Neural cell (in vitro differentiated cells): ENCODE results near the gene YJEFN3. TPM values are rescaled to one million over a fixed set of nuclear protein-coding genes. Genes with fewer than 3 reads are reported as not detected.

Experiments used
- H2AFZ ChIP-seq: fragments of 200-600, 300-800 bp; sonication (generic), shearing (Covaris generic); 2 replicates; pipeline ENCODE4 v1.6.0; 2014; ENCODE audit warnings: low read depth, mild to moderate bottlenecking, antibody characterized with exemption, low read length, moderate library complexity
- H3F3A ChIP-seq: fragments of 200-600 bp; shearing (Covaris generic); 2 replicates; pipeline ENCODE4 v1.6.1; 2016; ENCODE audit warnings: mild to moderate bottlenecking, moderate library complexity, mixed read lengths, antibody characterized with exemption, low read length; ENCODE audit not compliant: insufficient read depth, poor library complexity, severe bottlenecking
- H3K27ac ChIP-seq: fragments of 200-600, 300-800 bp; sonication (generic), shearing (Covaris generic); 2 replicates; pipeline ENCODE4 v1.5.1; 2014; ENCODE audit warnings: mild to moderate bottlenecking, low read length, moderate library complexity
- H3K27me3 ChIP-seq: fragments of 300-800, 200-600 bp; sonication (generic), shearing (Covaris generic); 2 replicates; pipeline ENCODE4 v1.6.0; 2014; ENCODE audit warnings: mild to moderate bottlenecking, low read depth, low read length, moderate library complexity; ENCODE audit not compliant: insufficient read depth
- H3K36me3 ChIP-seq: fragments of 300-800, 200-600 bp; sonication (generic), shearing (Covaris generic); 2 replicates; pipeline ENCODE4 v1.5.1; 2014; ENCODE audit warnings: mild to moderate bottlenecking, antibody characterized with exemption, low read length, moderate library complexity; ENCODE audit not compliant: insufficient read depth
- H3K4me2 ChIP-seq: fragments of 300-800, 200-600 bp; sonication (generic), shearing (Covaris generic); 2 replicates; pipeline ENCODE4 v1.6.0; 2014; ENCODE audit warnings: mild to moderate bottlenecking, low read length
- H3K4me3 ChIP-seq: fragments of 300-800, 200-600 bp; sonication (generic), shearing (Covaris generic); 2 replicates; pipeline ENCODE4 v1.5.1; 2014; ENCODE audit warnings: mild to moderate bottlenecking, low read length, moderate library complexity
- H3K79me2 ChIP-seq: fragments of 200-600 bp; shearing (Covaris generic); replicated peaks from 2 replicates; pipeline ENCODE4 v1.6.0; 2014; ENCODE audit warnings: mild to moderate bottlenecking, low read length, moderate library complexity; ENCODE audit not compliant: insufficient read depth
- H3K9ac ChIP-seq: fragments of 300-800, 200-600 bp; sonication (generic), shearing (Covaris generic); 2 replicates; pipeline ENCODE4 v1.6.1; 2016; ENCODE audit warnings: mild to moderate bottlenecking, low read length, mixed read lengths
- H3K9me2 ChIP-seq: fragments of 200-600 bp; shearing (Covaris generic); 2 replicates; pipeline ENCODE4 v1.6.1; 2016; ENCODE audit warnings: mild to moderate bottlenecking, low read length, mixed read lengths; ENCODE audit not compliant: insufficient read depth
- H3K9me3 ChIP-seq: fragments of 200-600, 300-800 bp; sonication (generic), shearing (Covaris generic); 2 replicates; pipeline ENCODE4 v1.6.1; 2016; ENCODE audit warnings: mild to moderate bottlenecking, mixed run types, low read length, moderate library complexity, mixed read lengths
- H4K20me1 ChIP-seq: fragments of 200-600 bp; shearing (Covaris generic); 2 replicates; pipeline ENCODE4 v1.6.1; 2016; ENCODE audit warnings: mild to moderate bottlenecking, mixed run types; ENCODE audit not compliant: insufficient read depth
- CTCF ChIP-seq: fragments of 450-650 bp; IDR thresholded peaks from 2 replicates; pipeline ENCODE4 v1.5.1; 2014; ENCODE audit warnings: antibody characterized with exemption, mild to moderate bottlenecking, moderate library complexity; ENCODE audit not compliant: poor library complexity, severe bottlenecking
- EP300 ChIP-seq: fragments of 450-650 bp; conservative IDR thresholded peaks from 2 replicates; pipeline ENCODE4 v1.6.1; 2014; ENCODE audit warnings: antibody characterized with exemption, mild to moderate bottlenecking, moderate library complexity; ENCODE audit not compliant: poor library complexity, severe bottlenecking
- EZH2 ChIP-seq: fragments of 200-600, 300-800 bp; shearing (Covaris generic), sonication (generic); IDR thresholded peaks from 2 replicates; pipeline ENCODE4 v1.6.1; 2014; ENCODE audit warnings: antibody characterized with exemption, low read length, borderline replicate concordance, mild to moderate bottlenecking; ENCODE audit not compliant: insufficient read depth, poor library complexity, severe bottlenecking
- MXI1 ChIP-seq: fragments of 450-650 bp; conservative IDR thresholded peaks from 2 replicates; pipeline ENCODE4 v1.6.1; 2014; ENCODE audit warnings: antibody characterized with exemption, mild to moderate bottlenecking; ENCODE audit not compliant: poor library complexity, severe bottlenecking
- POLR2AphosphoS5 ChIP-seq: IDR thresholded peaks from 2 replicates; pipeline ENCODE4 v1.6.1; 2012
- RAD21 ChIP-seq: fragments of 450-650 bp; conservative IDR thresholded peaks from 2 replicates; pipeline ENCODE4 v1.6.1; 2014; ENCODE audit warnings: antibody characterized with exemption, mild to moderate bottlenecking, moderate library complexity
- REST ChIP-seq: IDR thresholded peaks from 2 replicates; pipeline ENCODE4 v1.6.1; 2012; ENCODE audit warnings: borderline replicate concordance
- SMC3 ChIP-seq: fragments of 450-650 bp; conservative IDR thresholded peaks from 2 replicates; pipeline ENCODE4 v1.6.1; 2014; ENCODE audit warnings: antibody characterized with exemption, mild to moderate bottlenecking, moderate library complexity; ENCODE audit not compliant: poor library complexity
- TAF1 ChIP-seq: IDR thresholded peaks from 2 replicates; pipeline ENCODE4 v1.6.1; 2012; ENCODE audit warnings: low read depth
- polyA plus RNA-seq: library from polyadenylated mRNA; depleted of rRNA; stranded (reverse); fragments of >200 nt; gene quantifications from 2 replicates; pipeline ENCODE4 v1.2.3, GENCODE V29; 2014

Gene YJEFN3
- polyA plus RNA-seq, 1 donor from 2014 or later = 26.9 TPM

GRCh38 chr19:19527674-19528625, 761 bp upstream of the YJEFN3 start:
- H3F3A ChIP-seq = no peaks in the 10 kb centered on the region
- no peaks in the 10 kb centered on the region for H3K36me3 ChIP-seq
- no peak overlapping the region for H3K27ac ChIP-seq
- no peak overlapping the region for H3K4me2 ChIP-seq
- H4K20me1 ChIP-seq = no peaks in the 10 kb centered on the region
- no peaks in the 10 kb centered on the region for H3K9me2 ChIP-seq
- TF ChIP-seq SMC3 (no peak), CTCF (no peak), MXI1 (no peak), REST (no peak), EP300 (no peak), POLR2AphosphoS5 (no peak), TAF1 (no peak), EZH2 (no peak), RAD21 (no peak)
- H3K9me3 ChIP-seq = no peaks in the 10 kb centered on the region
- H3K27me3 ChIP-seq = no peaks in the 10 kb centered on the region
- H2AFZ ChIP-seq = no peak overlapping the region
- H3K79me2 ChIP-seq = no peaks in the 10 kb centered on the region
- H3K4me3 ChIP-seq = no peak overlapping the region
- no peak overlapping the region for H3K9ac ChIP-seq

GRCh38 chr19:19529783-19530422, 1.2 kb downstream of the YJEFN3 start:
- no peak overlapping the region for H3K27ac ChIP-seq
- H3K36me3 ChIP-seq = no peaks in the 10 kb centered on the region
- no peaks in the 10 kb centered on the region for H3K9me2 ChIP-seq
- no peaks in the 10 kb centered on the region for H4K20me1 ChIP-seq
- no peak overlapping the region for H3K4me2 ChIP-seq
- H2AFZ ChIP-seq = no peak overlapping the region
- H3K79me2 ChIP-seq = no peaks in the 10 kb centered on the region
- TF ChIP-seq TAF1 = no peak
- no peak for TF ChIP-seq EP300
- no peak for TF ChIP-seq POLR2AphosphoS5
- TF ChIP-seq MXI1 = no peak
- TF ChIP-seq CTCF = no peak
- no peak for TF ChIP-seq SMC3
- no peak for TF ChIP-seq REST
- no peak for TF ChIP-seq EZH2
- no peak for TF ChIP-seq RAD21
- H3K4me3 ChIP-seq = no peak overlapping the region
- no peak overlapping the region for H3K9ac ChIP-seq
- H3K27me3 ChIP-seq = no peaks in the 10 kb centered on the region
- no peaks in the 10 kb centered on the region for H3K9me3 ChIP-seq
- H3F3A ChIP-seq = no peaks in the 10 kb centered on the region
